ENCODE results near the gene TRIM71.
"Not testable (repeated sequence)": the region's sequence is repeated elsewhere in the genome, so short reads cannot be mapped to it uniquely, and the experiment has no call there.

Gene TRIM71

DNA sequence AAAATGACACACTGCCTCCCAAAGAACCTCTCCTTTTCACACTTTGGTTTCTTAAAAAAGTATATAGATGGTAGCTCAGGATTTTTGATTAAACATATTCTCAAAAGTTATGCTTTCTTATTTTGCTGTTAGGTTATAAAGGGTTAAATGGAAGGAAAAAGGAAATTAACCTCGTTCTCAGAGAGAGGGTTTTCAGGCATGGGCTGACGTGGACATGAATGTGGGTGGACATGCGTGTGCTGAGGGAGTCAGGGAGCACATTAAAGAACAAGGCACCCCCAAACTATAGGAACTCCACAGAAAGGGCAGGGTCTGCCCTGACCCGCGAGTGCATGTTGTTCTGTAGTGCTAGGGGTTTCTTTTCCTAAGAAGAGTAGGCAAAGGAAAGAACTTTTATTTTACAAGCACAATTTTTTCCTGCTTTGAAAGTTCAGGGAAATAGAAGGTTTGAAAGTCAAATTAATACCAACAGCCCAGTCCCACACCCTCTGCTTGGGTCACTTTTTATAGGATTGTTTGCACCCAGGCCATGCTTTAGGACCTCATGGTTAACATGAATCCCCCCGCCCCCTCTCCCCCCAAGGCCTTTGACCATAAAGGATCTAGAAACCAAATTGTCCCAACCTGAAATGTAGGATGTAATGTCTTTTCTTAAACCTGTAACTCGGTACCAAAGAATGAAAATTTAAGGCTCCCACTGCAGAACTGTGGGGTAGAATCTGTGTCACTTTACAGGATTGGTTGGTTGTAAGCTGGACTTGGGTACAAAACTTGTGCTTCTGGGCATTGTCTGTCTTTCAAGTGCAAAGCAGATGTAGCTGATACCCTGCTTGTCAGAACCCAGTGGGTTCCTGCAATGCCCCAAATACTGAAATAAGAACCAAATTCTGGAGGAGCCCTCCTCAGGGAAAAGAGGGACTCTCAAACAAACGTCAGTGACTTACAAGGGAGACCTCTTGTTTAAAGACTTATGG is 75.1 kb downstream of the TRIM71 start:
- no peak for DNase-seq

DNA sequence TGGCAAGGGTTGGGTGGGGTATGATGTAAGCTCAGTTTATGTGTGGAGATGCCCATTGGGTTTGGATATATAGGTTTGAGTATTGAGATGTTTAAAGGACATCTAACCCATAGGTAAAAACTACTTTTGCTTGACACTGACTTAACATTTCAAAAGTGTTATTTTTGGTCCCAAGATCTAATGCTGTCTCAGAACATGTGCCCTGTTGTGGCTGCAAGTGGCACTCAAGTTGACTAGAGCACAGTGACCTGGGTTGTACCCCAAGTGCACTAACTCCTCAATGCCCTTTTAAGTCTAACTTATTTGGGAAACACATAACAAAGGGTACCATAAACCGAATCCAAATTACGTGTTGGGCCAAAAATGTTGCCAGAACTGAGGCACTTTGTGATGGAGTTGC is 77.2 kb downstream of the TRIM71 start:
- DNase-seq: no peak

DNA sequence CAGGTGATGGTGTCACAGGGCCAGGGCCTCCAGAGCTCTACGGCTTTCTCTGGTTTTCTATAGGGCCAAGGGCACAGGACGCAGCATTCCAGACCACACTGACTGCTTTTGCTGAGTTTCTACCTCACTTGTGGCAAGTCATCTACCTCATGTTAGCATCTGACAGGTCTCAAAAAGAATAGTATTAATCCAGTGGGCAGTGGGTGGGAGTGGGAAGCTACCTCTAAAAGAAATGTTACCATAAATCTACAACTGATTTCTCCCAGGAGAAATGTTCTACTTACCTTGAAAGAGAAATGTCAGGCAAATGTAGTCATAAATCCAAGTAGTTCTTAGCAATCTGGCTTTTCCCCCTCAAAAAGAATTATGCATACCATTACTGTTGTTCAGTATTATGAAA is 77.9 kb downstream of the TRIM71 start:
- DNase-seq: no peak

DNA sequence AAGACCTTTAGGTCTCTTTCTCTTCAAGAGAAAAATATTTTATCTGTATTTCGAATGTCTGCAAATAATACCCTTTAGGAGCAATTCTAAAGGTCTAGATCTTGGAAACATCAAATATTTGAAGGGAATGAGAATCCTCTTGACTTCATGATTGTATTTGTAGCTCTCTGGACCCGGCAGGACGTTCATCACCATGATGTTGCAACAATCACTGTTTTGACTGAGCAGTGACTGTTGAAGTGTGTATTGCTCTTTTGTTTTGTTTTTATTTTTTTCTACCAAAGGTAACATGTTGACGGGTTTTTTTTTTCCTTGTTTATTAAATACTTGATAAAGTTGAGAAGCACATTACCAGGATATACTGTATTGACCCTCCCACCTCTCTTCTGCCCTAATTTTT is 78.3 kb downstream of the TRIM71 start:
- no peak for DNase-seq

DNA sequence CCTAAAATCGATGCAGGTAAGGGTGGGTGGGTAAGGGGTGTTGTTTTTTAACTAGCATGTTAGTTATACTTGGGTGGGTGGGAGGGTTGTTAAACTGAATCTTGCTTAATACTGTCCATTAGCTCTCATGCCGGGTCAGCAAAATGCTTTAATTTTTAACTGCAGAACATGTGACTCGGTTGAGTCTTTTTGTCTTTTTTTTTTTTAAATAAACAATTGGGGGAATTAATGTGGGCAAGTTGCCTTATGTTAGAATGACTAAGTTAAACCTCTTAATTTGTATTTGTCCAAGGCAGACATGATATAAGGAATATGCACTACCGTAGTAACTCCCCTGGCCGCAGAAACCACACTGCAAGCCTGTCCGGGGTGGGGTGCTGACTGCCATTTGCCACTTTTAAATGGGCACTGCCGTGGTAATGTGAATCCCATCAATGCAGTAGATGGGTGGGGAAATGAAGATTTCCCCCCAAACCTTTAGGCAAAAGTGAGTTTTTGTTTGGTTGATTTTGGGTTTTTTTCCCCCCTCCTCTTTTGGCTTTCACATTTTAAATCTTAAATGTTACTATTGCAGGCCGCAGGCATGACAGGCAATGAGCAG is 79.3 kb downstream of the TRIM71 start:
- DNase-seq: no peak

DNA sequence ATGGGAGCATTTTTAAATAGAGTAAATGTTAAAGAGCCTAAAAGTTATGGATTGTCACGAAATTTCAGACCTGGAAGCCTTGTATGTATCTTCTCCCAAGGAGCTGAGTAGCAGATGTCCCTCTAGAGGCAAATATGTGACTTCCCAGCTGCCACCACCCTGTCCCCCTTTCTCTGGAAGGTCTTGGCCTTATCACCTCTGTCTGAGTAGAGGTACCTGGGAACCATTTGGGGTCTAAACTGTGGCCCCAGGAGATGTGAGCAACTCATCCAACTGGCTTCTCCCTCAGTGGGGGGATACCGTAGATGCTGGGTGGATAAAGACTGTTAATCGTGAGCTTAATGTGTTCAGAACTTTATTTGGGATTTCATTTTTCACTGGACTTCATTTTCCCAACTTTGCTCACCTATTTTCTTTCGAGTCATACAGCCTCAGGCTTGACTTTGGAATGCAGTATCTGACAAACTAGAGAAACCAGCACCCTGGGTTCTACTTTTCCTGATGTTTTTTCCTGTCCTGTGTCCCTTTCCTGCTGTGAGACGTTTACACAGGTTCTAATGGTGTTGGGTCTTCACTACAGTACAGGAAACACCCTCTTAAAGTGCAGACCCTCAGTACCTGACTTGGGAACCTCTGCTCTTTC is 80.3 kb downstream of the TRIM71 start:
- no peak for DNase-seq

DNA sequence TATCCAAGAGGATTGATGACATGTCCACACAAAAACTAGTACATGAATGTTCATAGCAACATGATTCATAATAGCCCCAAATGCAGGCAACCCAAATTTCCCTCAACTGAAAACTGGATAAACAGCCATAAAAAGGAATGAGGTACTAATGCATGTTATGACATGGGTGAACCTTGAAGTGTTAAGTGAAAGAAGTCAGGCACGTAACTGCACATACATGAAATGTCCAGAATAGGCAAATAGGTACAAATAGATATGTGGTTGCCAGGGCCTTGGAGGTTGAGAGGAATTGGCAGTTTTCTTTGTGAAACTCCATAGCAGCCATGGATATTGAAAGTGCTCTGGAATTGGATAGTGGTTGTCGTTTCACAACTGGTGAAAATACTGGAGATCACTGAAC is 81.5 kb downstream of the TRIM71 start:
- DNase-seq: no peak

DNA sequence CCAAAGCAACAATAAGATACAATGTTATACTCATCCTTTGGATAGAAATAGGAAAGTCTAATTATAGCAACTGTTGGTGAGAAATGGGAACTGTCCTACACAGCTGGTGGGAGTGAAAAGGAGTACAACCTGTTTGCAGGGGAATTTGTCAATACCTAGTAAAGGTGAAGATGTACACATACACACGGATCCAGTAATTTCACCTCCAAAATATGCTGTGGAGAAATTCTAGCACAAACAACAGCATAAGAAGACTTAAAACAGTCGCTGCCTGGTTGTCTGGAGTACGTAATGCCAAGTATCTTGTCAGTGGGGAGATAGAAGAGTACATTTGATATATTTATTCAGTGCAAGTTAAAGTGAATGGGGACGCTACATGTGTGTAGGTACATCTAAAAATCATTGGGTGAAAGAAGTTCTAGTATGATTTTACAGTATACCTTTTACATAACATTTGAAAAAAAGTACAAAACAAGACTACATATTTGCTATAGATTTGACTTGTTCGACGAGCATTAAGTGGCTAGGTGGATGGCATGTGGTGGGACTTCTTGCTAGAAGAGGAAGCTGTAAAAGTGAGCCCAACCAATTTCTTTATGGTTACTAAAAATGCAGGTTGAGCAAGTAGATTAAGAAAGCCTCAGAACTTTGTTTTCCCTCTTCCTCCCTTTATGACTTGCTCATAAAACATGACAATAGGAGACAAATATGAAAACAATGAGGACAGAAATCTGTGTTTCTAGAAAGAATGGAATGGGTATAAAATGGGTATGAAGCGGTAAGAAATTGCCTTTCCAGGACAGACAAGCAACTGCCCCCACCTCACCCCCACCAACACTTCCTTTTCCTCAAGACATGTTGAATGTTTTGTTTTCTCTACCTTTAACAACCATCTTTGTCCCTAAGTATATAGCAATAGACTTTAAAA is 83.5 kb downstream of the TRIM71 start:
- no peak for DNase-seq

DNA sequence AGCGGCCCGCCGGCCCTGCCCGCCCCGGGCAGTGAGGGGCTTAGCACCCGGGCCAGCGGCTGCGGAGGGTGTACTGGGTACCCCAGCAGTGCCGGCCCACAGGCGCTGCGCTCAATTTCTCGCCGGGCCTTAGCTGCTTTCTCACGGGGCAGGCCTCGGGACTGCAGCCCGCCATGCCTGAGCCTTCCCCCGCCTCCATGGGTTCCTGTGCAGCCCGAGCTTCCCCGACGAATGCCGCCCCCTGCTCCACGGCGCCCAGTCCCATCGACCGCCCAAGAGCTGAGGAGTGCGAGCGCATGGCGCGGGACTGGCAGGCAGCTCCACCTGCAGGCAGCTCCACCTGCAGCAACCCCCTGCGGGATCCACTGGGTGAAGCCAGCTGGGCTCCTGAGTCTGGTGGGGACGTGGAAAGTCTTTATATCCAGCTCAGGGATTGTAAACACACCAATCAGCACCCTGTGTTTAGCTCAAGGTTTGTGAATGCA is 85.1 kb downstream of the TRIM71 start:
- peak; percentile 11 to 31 for DNase-seq

DNA sequence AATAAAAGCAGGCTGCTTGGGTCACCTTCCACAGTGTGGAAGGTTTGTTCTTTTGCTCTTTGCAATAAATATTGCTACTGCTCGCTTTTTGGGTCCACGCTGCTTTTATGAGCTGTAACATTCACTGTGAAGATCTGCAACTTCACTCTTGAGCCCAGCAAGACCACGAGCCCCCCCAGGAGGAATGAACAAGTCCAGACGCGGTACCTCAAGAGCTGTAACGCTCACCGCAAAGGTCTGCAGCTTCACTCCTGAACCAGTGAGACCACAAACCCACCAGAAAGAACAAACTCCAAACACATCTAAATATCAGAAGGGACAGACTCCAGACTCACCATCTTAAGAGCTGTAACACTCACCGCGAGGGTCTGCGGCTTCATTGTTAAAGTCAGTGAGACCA is 86.2 kb downstream of the TRIM71 start:
- DNase-seq: no peak

DNA sequence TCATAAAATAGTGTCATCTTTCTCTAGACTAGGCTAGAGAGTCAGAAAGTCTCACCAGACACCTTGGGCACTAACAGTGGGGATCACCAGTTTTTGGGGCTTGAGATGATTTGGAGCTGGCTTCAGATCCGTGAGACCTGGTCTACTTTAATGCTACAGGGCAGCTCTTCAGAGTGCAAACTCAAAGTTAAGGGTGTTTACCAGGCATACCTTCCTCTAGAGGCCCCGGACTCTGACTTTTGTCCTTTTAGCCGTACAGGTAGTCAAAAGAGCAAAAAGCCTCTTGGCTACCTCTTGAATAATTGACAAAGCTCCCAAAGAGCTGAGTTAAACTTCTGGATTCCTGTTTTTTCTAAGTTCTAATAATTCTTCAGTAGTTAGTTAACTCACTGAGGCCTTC is 92.2 kb downstream of the TRIM71 start:
- no peak for DNase-seq

DNA sequence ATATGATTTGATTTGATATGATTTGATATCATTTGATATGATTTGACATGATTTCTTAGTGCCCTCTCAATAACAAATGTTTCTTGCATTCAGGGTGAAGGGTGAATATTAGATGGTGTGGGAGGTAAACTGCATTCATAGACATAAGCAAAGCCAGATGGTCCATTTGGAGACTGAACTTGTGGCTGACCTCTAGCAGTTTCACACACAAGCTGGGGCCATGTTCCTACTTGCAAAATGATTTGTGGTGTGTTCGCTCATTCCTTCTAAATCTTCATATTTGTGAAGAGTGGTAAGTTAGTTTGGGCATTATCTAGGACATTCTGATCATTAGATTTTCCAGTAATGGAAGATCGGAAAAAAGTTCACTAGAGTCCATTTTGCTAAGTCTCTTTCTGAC is 93.2 kb downstream of the TRIM71 start:
- no peak for DNase-seq

DNA sequence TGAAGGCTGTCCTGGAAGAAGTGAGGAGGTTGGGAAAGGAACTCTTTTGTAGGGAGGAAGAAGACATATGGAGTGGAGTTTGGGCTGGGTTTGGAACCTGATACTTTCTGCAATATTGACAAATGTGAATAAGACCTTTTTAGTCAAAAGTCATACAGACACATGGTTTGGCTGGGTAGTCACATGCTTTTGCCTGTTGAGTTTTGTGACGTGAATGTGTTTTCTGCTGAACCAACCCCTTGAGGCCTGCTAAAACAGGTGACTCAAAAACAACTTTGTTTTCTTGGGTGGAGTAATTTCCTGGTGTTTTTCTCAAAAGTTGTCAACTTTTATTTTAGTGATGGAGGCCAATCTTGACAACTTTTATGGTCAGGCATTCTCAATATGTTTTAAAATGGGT is 94.2 kb downstream of the TRIM71 start:
- DNase-seq: peak in 1 of 2 donors; percentile 10

DNA sequence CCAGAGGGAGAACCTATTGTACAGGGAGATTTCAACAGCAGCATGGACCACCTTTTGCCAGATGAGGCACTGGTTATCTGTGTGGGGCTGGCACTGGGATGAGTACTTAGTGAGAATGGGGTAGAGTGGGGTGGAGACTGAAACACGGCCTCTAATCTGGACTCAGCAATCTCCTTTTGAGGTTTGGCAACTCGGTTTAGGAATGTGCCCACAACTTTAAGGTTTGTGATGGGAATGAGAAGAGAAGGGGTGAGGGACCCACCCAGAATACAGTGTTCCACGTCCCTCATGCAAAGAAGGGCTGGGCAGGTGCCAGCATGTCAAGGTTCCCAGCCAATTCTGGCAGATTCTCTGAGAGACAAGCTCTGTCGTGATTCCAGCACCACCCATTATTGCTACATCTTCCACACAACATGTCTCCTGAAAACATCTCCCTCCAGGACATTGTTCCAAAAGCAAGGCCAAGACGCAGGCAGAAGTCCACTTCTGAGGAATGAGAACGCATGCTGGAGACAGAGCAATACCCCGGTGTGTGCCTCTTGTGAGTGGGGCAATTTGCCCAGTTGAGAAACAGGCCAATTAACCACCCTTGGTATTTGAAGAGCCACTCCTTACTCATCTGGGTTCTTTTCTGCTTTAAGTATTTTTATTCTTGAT is 96.1 kb downstream of the TRIM71 start:
- no peak for DNase-seq

DNA sequence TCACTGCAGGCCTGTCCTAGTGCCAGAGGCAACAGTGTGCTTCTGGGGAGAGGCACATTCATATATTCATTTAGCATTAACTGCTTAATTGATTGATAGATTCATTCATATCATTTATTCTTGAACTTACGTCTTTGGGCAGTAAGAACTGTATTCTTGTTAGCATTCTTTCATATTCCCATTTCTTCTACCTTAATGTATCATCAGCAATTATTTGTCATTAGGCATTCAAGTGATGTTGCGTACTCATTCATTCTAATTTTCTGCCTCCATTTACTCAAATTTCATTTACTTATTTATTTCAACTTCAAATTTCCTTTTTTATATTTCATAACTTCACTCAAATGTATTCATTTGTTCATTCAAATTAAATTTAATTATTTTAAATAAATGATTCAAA is 102.1 kb downstream of the TRIM71 start:
- DNase-seq: no peak

DNA sequence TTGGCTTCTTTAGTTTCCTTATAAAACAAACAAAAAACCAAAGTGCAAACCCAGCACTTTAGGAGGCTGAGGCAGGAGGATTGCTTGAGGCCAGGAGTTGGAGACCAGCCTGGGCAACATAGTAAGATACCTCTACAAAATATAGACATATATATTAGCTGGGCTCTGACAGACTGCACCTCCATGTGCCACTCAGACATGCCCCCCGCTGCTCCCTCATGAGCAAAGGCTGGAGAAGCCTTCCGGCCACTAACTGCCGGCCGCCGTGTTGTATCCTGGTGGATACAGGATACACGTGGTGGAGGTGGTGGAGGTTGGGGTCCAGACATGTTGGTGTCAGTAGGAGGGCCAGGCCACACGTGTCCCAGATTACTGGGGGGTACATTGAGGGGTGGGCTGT is 104.3 kb downstream of the TRIM71 start:
- no peak for DNase-seq

DNA sequence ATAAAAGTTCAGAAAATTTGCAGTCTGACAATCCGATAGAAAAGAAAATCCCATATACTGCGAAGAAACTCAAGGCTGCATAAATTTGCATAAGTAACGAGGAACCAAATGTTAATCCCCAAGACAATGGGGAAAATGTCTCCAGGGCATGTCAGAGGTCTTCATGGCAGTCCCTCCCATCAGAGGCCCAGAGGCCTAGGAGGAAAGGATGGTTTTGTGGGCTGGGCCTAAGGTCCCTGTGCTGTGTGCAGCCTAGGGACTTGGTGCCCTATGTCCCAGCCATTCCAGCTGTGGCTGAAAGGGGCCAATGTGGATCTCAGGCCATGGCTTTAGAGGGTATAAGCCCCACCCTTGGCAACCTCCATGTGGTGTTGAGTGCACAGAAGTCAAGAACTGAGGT is 112.4 kb downstream of the TRIM71 start:
- no peak for DNase-seq

DNA sequence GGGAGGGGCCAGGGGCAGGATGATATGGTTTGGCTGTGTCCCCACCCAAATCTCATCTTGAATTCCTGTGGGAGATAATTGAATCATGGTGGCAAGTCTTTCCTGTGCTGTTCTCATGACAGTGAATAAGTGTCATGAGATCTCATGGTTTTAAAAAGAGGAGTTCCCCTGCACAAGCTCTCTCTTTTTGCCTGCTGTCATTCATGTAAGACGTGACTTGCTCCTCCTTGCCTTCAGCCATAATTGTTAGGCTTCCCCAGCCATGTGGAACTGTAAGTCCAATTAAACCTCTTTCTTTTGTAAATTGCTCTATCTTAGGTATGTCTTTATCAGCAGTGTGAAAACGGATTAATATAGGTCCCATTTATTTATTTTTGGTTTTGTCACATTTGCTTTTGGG is 113.5 kb downstream of the TRIM71 start:
- not testable (repeated sequence) for DNase-seq

DNA sequence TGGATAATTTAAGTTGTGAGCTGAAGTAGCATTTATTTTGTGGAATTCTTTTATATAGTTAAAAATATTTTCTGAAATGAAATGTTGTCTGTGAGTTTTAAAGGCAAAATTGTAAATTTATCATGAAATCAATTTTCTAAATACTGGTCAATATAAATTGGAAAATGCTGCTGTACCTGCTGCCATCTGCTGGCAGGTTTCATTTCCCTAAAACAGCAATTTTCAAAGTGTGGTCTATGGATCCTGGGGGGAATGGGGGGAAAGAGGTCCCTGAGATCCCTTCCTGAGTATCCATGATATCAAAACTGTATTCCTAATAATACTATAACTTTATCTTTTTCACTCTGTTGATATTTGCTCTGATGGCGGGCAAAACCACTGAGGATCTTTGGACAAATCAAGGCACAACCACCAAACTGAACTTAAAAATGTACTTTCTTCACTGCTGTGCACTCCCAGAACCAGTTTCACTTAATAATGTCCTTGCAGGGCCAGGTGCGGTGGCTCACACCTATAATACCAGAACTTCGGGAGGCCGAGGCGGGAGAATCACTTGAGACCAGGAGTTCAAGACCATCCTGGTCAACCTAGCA is 116.4 kb downstream of the TRIM71 start:
- DNase-seq: no peak

DNA sequence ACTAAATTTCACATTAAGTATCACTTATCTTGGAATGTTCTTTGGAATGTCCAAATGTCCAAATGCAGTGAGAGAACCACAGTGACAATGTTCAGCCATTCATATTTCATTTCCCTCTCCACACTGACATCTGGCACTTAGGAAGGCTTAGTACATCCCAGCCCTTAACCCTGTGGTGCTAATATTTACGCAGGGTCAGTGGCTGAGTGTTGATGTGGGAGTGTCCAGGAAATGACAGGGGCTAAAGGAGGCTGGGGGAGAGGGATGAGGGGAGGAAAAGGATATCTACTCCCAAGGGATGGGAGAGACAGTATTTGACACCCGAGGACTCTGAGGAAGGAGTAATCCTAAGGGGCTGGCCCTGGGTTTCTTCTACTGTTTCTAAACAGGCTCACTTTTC is 119.5 kb downstream of the TRIM71 start:
- no peak for DNase-seq

DNA sequence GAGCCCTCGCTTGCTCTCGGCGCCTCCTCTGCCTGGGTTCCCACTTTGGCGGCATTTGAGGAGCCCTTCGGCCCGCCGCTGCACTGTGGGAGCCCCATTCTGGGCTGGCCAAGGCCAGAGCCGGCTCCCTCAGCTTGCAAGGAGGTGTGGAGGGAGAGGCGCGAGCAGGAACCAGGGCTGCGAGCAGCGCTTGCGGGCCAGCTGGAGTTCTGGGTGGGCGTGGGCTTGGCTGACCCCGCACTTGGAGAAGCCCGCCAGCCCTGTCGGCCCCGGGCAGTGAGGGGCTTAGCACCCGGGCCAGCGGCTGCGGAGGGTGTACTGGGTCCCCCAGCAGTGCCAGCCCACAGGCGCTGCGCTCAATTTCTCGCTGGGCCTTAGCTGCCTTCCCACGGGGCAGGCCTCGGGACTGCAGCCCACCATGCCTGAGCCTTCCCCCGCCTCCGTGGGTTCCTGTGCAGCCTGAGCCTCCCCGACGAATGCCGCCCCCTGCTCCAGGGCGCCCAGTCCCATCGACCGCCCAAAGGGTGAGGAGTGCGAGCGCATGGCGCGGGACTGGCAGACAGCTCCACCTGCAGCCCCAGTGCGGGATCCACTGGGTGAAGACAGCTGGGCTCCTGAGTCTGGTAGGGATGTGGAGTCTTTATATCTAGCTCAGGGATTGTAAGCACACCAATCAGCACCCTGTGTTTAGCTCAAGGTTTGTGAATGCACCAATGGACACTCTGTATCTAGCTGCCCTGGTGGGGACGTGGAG is 121.9 kb downstream of the TRIM71 start:
- DNase-seq: not testable (repeated sequence)
